GDM1 (cell line): ENCODE data around the gene PLBD2.
A peak's percentile ranks its signal among the peaks of the same experiment; 100 is the strongest.

Source experiments
- DNase-seq: peaks from one replicate; lab custom pipeline; 2025; lab: John Stamatoyannopoulos, UW

Gene PLBD2

GRCh38 chr12:113396200-113396599 is 37.8 kb downstream of the PLBD2 start:
- DNase-seq = no peak

- no peak for DNase-seq
Observed at GRCh38 chr12:113396828-113397496, 38.6 kb downstream of the PLBD2 start.

GRCh38 chr12:113397497-113398197 is 39.3 kb downstream of the PLBD2 start:
- no peak for DNase-seq

GRCh38 chr12:113398346-113399290 is 40.2 kb downstream of the PLBD2 start:
- no peak for DNase-seq

GRCh38 chr12:113399490-113399889 is 41.1 kb downstream of the PLBD2 start:
- no peak for DNase-seq

GRCh38 chr12:113400362-113400761 is 42.0 kb downstream of the PLBD2 start:
- DNase-seq = no peak

GRCh38 chr12:113401066-113402000 is 42.9 kb downstream of the PLBD2 start:
- DNase-seq = no peak

- DNase-seq = no peak
Observed at GRCh38 chr12:113402586-113403260, 44.3 kb downstream of the PLBD2 start.

GRCh38 chr12:113403435-113404415 is 45.3 kb downstream of the PLBD2 start, which contains the start of gene SDS:
Gene SDS, minus strand, starts transcription at chr12:113403887. Its CDS starts 4,179 bp downstream, at chr12:113399708.
- peak; percentile 74 for DNase-seq

GRCh38 chr12:113405694-113406093 is 47.3 kb downstream of the PLBD2 start:
- DNase-seq = no peak

GRCh38 chr12:113407931-113408600 is 49.7 kb downstream of the PLBD2 start:
- no peak for DNase-seq

- no peak for DNase-seq
Observed at GRCh38 chr12:113408756-113409298, 50.4 kb downstream of the PLBD2 start.

GRCh38 chr12:113409462-113410124 is 51.2 kb downstream of the PLBD2 start:
- no peak for DNase-seq

- no peak for DNase-seq
Observed at GRCh38 chr12:113413488-113413939, 55.1 kb downstream of the PLBD2 start.

GRCh38 chr12:113414519-113415038 is 56.2 kb downstream of the PLBD2 start:
- no peak for DNase-seq

- no peak for DNase-seq
Observed at GRCh38 chr12:113416091-113416754, 57.8 kb downstream of the PLBD2 start.

GRCh38 chr12:113418213-113418879 is 60.0 kb downstream of the PLBD2 start:
- no peak for DNase-seq
